OCI-LY7 (cell line): Measurements from ENCODE around the gene ASL. TPM values are rescaled to one million over a fixed set of nuclear protein-coding genes. Genes with fewer than 3 reads are reported as not detected.

Source experiments
- BruUV-seq: library from RNA; stranded (reverse); fragments of 400-500 nt; replicated peaks from 2 replicates; lab custom pipeline; 2021; lab: Mats Ljungman, UMichigan
- CTCF ChIA-PET: fragments of 300-600 bp; sonication (Branson Sonifier 250); formaldehyde crosslinking; loops from one replicate; lab custom pipeline; 2022; ENCODE audit warnings: antibody characterized with exemption; ENCODE audit not compliant: unreplicated experiment; lab: Charles Lee
- POLR2A ChIA-PET: fragments of 300-600 bp; sonication (Branson Sonifier 250); formaldehyde crosslinking; loops from one replicate; lab custom pipeline; 2022; ENCODE audit warnings: antibody characterized with exemption; lab: Charles Lee
- DNase-seq: peaks from one replicate; pipeline ENCODE4 v3.0.0-alpha.2; 2015; ENCODE audit warnings: low spot score
- H2AFZ ChIP-seq: fragments of 200-600 bp; sonication (generic), shearing (Covaris generic); 2 replicates; pipeline ENCODE4 v1.6.1; 2014; ENCODE audit warnings: mild to moderate bottlenecking, antibody characterized with exemption, low read length, moderate library complexity
- H3K27ac ChIP-seq: fragments of 200-600 bp; sonication (generic); 2 replicates; pipeline ENCODE4 v1.5.1; 2014; ENCODE audit warnings: mixed run types, low read depth, mild to moderate bottlenecking, moderate library complexity, low read length, inconsistent platforms; ENCODE audit not compliant: poor library complexity, severe bottlenecking
- H3K36me3 ChIP-seq: fragments of 200-600 bp; sonication (generic); 2 replicates; pipeline ENCODE4 v1.6.1; 2014; ENCODE audit warnings: mild to moderate bottlenecking, antibody characterized with exemption, low read length, moderate library complexity, mixed read lengths; ENCODE audit not compliant: insufficient read depth
- H3K4me1 ChIP-seq: fragments of 200-600 bp; sonication (generic); 2 replicates; pipeline ENCODE4 v1.5.1; 2014; ENCODE audit warnings: mild to moderate bottlenecking, low read length; ENCODE audit not compliant: insufficient read depth, poor library complexity, severe bottlenecking
- H3K4me2 ChIP-seq: fragments of 200-600 bp; sonication (generic); 2 replicates; pipeline ENCODE4 v1.6.1; 2014; ENCODE audit warnings: mild to moderate bottlenecking, low read length
- H3K4me3 ChIP-seq: fragments of 200-600 bp; sonication (generic); 2 replicates; pipeline ENCODE4 v1.5.1; 2014; ENCODE audit warnings: mild to moderate bottlenecking, low read depth, low read length; ENCODE audit not compliant: poor library complexity, severe bottlenecking
- H3K79me2 ChIP-seq: fragments of 200-600 bp; sonication (generic); 2 replicates; pipeline ENCODE4 v1.6.1; 2016; ENCODE audit warnings: low read depth, mild to moderate bottlenecking, low read length, moderate library complexity, mixed read lengths; ENCODE audit not compliant: insufficient read depth
- H3K9me2 ChIP-seq: fragments of 200-600 bp; sonication (generic); 2 replicates; pipeline ENCODE4 v1.6.1; 2016; ENCODE audit warnings: mild to moderate bottlenecking, low read length, mixed read lengths; ENCODE audit not compliant: insufficient read depth
- H3K9me3 ChIP-seq: fragments of 200-600 bp; sonication (generic); 2 replicates; pipeline ENCODE4 v1.6.1; 2014; ENCODE audit warnings: mild to moderate bottlenecking, mixed run types, low read length, mixed read lengths
- H4K20me1 ChIP-seq: fragments of 200-600 bp; sonication (generic); 2 replicates; pipeline ENCODE4 v1.6.1; 2014; ENCODE audit warnings: mild to moderate bottlenecking, antibody characterized with exemption, low read length, moderate library complexity, mixed read lengths; ENCODE audit not compliant: insufficient read depth
- CTCF ChIP-seq: fragments of 200-600 bp; sonication (generic); conservative IDR thresholded peaks from 2 replicates; pipeline ENCODE4 v1.5.1; 2014; ENCODE audit warnings: mild to moderate bottlenecking, antibody characterized with exemption, low read length, moderate library complexity, mixed read lengths
- EZH2phosphoT487 ChIP-seq: fragments of 200-600 bp; sonication (generic); IDR thresholded peaks from 2 replicates; pipeline ENCODE4 v1.6.1; 2018; ENCODE audit warnings: low read depth, borderline replicate concordance, mild to moderate bottlenecking, mixed run types, antibody characterized with exemption, low read length, moderate library complexity, mixed read lengths
- intact Hi-C: fragments of 100-400 bp; cut with micrococcal nuclease; formaldehyde crosslinking; loops from one replicate; pipeline ENCODE4 v1.10.0; 2022; ENCODE audit not compliant: unreplicated experiment
- total RNA-seq, 2 experiments: library from RNA; depleted of rRNA in 1 of 2; stranded (reverse); fragments of >200 nt in 1 of 2; shearing (Covaris generic) in 1 of 2; gene quantifications; 2 replicates each; pipeline ENCODE4 v1.2.3, GENCODE V29; 2014 to 2022

Gene ASL
- total RNA-seq, 2 experiments from 2014 or later = 22.2 to 25.7 TPM

DNA sequence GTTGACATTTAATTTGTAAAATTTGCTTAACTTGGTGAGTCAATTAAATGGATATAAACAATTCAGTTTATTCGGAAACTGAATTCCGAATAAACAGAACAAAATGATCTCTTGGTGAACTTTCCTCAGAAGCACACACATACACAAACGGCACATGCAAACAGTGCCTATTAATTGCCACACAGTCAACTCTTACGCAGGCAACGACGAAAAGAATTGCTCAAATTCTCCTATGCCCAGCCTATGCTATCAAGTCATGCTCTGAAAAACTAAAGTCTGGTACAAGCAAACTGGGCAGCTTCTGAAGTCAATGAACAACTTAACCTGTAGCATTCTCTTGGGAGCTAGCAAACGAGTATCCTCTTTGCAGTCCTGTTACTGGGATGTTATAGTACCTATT, 38.8 kb upstream of the ASL start:
- no TSS peak for BruUV-seq

GRCh38 chr7:66039094-66039670, 36.4 kb upstream of the ASL start:
- Histone ChIP-seq H2AFZ (no peak overlapping the region), H3K36me3 (no peaks in the 10 kb centered on the region), H3K27ac (no peak overlapping the region), H3K9me2 (no peaks in the 10 kb centered on the region), H3K79me2 (no peaks in the 10 kb centered on the region), H3K4me1 (no peaks in the 10 kb centered on the region), H3K9me3 (no peaks in the 10 kb centered on the region), H4K20me1 (no peaks in the 10 kb centered on the region), H3K4me3 (no peak overlapping the region), H3K4me2 (no peak overlapping the region)
- CTCF ChIA-PET = no interaction called here
- DNase-seq = no peak
- POLR2A ChIA-PET = interaction anchor here (0.5 to 0.6 kb wide), 2 partner anchors 761 to 1933 kb away, joined by 3 to 4 read pairs; no protein-coding TSS in a partner anchor
- BruUV-seq = no TSS peak
- intact Hi-C loops = no loop called here
- TF ChIP-seq EZH2phosphoT487 (no peak), CTCF (no peak)

More for the DNA sequence above, 38.8 kb upstream of the ASL start:
- no peaks in the 10 kb centered on the region for H4K20me1 ChIP-seq
- no peaks in the 10 kb centered on the region for H3K4me1 ChIP-seq
- no peak overlapping the region for H3K4me3 ChIP-seq
- CTCF ChIA-PET = no interaction called here
- no peak for DNase-seq
- intact Hi-C loops = no loop called here
- no peaks in the 10 kb centered on the region for H3K9me3 ChIP-seq
- TF ChIP-seq CTCF (no peak), EZH2phosphoT487 (no peak)
- no peaks in the 10 kb centered on the region for H3K9me2 ChIP-seq
- no peak overlapping the region for H3K27ac ChIP-seq
- POLR2A ChIA-PET = no interaction called here
- no peak overlapping the region for H2AFZ ChIP-seq
- no peaks in the 10 kb centered on the region for H3K36me3 ChIP-seq
- H3K4me2 ChIP-seq = no peak overlapping the region
- H3K79me2 ChIP-seq = no peaks in the 10 kb centered on the region

- no peak overlapping the region for H2AFZ ChIP-seq
- H3K4me2 ChIP-seq = no peak overlapping the region
These were observed 31.7 kb upstream of the ASL start for GRCh38 chr7:66043681-66044497.

More at GRCh38 chr7:66043681-66044497, 31.7 kb upstream of the ASL start:
- Histone ChIP-seq H3K4me1 (no peaks in the 10 kb centered on the region), H3K9me2 (no peaks in the 10 kb centered on the region), H3K27ac (no peak overlapping the region), H4K20me1 (no peaks in the 10 kb centered on the region), H3K79me2 (no peaks in the 10 kb centered on the region), H3K9me3 (no peaks in the 10 kb centered on the region), H3K36me3 (no peaks in the 10 kb centered on the region), H3K4me3 (no peak overlapping the region)
- ChIA-PET POLR2A (interaction anchor here (0.6 kb wide), 1 partner anchor 174 kb away, joined by 7 read pairs; no protein-coding TSS in a partner anchor), CTCF (no interaction called here)
- no peak for DNase-seq
- TF ChIP-seq CTCF (no peak), EZH2phosphoT487 (no peak)
- intact Hi-C loops = no loop called here
- BruUV-seq = no TSS peak
